ENCODE results near the gene KIF25.

KIF25 gene

DNA sequence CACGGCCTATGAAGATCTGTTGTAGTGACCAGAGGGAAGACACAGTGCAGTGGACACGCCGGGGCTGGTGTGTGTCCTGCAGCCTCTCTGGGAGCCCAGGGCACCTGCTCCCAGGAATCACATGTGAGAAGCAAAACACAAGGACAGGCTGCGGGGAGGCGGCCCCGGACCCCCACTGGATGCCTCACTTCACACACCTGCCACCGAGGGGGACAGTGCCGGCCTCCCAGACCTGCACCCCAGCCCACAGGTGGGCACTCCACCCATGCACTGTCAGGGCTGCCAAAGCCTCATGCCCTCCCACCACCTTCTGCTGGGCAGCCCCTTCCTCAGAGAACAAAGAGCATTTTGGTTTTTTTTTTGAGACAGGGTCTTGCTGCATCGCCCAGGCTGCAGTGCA lies 54.2 kb downstream of the KIF25 start:
- no peak for DNase-seq (ENCODE audit: low read depth)

DNA sequence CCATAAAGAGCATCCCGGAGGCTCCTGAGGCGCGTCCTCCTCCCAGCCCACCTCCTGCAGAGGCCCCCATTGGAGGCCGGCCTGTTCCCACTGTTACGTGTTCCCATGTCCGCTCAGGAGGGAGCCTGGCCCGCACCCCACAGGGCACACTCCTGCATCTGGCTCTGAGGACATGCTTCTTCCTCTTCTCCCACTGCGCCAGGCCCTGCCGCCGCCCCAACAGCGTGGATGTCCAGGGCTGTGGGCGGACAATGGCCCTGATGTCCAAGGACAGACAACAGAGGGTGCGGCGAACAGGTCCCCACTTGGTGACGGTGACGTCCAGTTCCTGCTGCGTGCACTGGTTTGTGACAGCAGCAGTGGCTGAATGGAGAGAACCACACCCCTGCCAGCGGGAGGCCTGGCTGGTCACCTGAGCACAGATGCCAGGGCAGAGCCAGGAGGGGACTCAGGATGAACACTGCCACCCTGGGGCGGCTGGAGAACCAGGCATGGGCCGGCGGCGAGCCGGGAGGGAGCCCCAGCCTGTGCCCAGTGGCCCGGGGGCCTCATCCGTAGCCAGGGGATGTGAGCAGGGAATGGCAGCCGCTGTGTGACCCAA lies 54.9 kb downstream of the KIF25 start:
- DNase-seq (ENCODE audit: low read depth): no peak

DNA sequence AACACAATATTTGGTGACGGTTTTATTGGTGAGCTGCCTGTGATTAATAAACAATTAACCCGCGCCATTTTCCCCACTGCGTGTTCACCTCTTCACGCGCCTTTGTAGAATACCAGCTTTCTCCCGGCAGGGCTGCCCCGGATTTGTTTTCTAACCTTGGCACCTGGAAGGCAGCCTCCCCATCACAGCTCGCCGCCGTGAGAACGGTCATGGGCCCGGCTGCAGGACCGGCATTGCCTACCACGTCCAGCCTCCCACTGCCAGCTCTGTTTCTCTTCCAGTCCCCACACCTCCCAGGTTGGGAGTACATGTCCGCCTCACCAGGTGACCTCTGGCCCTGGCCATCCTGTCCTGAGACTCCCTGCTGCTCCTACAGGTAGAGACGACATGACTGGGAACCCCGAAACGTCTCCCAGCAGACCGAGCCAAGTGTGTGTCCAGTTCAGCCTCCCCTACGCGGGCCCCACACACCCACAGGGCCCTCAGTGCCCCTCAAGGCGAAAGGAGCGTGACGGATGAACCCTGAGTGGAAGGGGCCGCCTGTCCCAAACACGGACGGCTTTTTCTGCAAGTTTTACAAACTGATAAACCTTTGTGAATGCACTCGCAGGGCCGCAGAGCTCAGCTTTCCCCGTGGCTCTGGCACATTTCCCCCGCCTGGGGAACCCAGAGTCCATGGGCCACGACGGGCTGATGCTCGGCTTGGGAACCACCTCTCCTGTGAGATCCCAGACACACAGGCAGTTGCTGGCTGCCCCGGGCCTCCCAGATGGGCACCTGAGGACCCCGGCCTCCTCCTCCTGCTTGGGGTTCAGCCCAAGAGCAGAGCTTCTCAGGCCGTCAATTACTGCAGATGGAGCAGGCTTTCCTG lies 55.9 kb downstream of the KIF25 start:
- no peak for DNase-seq (ENCODE audit: low read depth)

DNA sequence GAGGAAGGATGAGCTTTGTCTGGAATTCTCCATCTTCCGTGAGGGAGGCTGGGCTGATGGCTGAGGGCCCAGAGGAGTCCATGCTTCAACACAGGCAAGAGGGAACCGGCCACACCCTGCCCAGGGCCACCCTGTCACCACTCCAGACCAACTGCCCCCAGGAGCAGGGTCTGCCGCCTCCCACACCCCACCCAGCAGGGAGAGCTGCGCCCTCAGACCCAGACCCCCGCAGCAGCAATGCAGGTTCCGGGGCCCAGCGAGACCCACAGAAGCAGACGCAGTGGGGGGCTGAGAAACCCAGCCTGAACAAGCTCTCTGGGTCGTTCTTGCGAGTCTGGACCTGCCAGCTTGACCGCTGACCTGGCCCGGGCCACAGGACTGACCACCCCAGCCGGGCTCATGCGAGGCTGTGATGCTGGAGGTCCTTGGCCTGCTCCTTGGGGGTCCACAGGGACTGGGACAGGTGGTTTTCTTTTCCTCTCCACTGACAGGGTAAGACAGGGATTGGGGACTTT lies 56.5 kb downstream of the KIF25 start:
- no peak for DNase-seq (ENCODE audit: low read depth)

DNA sequence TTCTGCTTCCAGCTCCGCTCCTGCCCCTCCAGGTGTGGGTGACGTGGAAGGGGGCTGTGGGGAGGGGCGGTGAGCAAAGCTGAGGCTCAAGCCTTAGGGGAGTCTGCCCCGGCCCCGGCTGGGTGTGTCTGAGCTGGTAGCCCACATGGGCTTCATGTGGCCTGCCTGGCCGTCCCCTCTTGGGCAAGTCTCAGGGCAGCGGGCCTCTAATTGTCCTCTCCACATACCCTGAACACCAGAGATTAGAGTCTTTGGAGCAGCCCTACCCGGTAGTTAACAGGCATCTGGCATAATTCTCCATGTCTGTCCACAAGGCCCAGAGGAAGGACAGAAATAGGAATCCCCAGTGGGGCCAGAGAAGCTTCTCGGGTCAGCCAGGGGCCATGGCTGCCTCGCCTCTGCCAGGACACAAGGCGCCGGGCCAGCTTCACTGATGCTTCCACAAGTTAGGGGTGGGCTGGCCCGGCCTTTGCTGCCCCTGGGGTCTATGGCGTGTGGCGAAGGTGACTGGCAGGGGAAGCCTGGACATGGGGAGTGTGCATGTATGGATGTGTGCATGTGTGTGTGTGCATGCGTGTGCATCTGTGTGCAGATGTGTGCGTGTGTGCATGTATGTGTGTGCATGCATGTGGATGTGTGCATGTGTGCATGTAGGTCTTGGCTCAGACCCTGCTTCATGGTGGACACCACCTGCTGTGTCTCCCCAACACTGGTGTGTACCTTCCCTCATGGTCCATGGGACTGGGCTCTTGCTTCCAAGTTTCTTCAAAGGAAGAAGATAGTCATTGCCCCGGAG lies 57.5 kb downstream of the KIF25 start:
- DNase-seq (ENCODE audit: low read depth): no peak

DNA sequence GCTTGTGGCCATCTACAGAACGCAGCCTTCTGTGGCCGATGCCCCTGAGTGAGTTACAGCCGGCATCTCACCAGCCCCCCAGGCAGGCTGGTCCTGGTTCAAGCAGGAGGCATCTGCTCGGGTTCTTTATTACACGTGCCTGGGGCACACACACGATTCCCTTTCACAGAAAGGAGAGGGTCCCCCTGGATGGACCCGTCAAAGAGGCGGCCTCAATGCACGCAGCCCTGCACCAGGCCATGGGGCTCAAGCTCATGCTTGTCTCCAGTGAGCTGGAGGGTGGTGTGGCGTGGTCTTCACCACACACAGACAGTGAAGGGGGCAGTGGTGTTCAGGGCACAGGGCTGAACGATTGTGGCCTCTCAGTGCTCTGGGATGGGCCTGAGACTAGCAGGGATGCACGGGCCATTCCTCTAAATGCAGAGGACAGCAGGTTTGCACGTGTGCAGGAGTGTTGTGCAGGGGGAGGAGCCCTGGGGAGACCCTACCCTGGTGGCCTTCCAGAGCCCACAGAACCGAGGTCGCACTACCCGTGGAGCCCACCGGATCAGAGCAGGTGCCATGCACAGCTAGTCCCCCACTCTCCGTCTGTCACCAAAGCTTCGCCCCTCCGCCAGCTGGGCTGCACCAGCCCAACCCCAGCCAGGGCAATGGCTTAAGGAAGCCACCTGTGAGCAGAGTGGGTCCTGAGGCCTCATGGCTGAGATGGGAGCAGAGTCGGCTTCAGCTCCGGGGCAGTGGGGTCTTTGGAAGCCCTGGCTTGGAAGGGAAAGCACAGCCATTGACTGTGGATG lies 58.4 kb downstream of the KIF25 start:
- no peak for DNase-seq (ENCODE audit: low read depth)

DNA sequence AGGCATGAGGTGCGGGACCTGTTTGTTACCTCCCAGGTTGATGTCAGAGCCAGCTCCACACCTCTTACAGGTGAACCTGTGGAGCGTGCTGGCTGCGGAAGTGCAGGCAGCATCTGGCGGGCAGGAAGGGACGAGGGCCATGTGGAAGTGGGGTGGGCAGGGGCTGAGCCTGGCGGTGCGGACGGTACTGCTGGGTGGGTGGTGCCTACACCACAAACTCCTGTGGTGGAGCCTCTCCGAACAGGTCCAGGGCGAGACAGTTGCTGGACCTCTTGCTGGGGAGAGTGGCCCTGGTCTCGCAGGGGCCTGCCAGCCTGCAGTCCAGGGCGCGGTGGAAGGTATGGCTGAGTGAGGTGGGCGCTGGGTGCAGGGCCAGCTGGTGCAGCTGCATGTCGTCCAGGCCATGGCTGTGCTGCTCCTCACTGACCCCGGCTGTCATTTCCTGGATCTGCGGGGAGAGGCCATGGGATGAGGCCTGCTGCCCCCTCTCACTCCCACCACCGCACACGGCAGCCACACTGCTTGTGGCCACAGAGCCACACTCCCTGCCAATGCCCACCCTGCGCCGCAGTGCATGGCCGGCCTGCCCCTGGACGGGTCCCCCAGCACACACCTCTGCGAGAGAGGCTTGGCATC lies 59.5 kb downstream of the KIF25 start:
- DNase-seq (ENCODE audit: low read depth): no peak

DNA sequence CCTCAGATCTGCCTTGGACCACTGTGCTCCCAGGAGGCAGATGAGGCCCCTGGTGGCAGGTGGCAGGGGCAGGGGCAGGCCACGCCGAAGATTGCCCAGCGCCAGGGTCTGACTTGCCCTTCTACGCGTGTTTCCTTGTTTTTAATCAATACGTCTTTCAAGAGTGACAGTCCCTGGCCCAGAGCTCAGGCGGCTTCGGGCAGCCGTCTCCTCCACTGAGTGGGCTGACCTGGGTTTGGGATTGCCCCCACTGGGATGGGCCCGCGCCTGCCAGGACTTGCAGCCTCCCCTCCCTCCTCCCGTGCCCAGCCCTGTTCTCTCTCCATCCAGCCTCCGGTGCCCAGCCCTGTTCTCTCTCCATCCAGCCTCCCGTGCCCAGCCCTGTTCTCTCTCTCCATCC lies 60.4 kb downstream of the KIF25 start:
- DNase-seq (ENCODE audit: low read depth): no peak

DNA sequence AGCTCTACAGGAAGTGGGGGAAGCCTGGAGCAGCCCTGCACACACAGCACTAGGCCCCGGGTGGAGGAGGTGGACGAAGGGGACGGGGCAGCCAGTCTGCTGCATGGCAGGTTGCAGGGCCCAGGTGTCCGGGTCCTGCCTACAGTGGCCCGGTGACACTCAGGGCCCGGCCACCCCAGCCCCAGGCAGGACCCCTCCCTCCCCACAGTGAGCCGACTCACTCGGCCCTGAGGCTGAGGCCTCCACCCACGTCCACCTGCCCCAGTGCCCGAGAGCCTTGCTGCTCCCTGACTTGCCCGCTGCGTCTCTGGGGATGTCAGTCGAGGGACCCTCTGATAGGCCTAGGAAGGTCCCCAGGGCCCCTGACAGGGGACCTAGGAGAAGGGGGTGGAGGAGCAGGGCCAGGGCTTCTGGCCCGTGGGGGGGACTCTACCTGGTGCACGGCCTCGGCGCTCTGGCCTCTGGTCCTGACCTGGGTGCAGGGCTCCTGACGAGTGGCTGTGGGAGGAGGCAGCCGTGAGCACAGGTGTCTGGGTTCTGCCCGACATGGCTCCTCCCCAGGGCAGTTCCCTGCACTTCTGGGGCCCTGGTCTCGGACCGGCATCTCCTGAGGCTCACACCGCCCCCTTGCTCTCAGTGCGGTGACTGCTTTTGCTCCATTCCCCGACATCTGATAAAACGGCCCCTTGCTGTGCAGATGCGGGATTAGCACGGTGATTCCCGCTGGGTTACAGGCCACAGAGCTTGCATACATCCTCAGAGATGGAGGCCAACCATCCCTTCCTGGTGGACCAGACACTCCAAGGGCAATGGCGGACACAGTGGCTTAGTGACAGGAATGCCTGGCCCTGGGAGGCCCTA lies 61.5 kb downstream of the KIF25 start:
- no peak for DNase-seq (ENCODE audit: low read depth)

DNA sequence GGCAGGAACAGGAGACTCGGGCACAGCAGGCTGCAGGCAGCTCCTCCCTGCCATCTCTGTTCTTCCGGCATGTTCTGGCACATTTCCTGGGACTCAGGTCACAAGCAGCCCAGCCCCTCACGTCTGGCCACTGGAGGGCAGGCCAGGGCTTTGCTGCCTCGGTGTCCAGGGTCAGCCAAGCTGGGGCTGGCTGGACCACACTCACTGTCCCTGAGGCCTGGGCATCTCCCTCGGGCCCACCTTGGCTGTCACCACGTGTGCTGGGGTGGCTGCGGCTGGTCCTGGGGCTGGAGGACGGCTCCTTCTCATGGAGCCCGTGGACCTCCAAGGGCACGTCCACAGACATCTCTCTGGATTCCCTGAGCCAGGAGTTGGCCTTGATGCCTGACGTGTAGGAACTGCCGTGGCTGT lies 63.1 kb downstream of the KIF25 start:
- peak; percentile 19 for DNase-seq (ENCODE audit: low read depth)

DNA sequence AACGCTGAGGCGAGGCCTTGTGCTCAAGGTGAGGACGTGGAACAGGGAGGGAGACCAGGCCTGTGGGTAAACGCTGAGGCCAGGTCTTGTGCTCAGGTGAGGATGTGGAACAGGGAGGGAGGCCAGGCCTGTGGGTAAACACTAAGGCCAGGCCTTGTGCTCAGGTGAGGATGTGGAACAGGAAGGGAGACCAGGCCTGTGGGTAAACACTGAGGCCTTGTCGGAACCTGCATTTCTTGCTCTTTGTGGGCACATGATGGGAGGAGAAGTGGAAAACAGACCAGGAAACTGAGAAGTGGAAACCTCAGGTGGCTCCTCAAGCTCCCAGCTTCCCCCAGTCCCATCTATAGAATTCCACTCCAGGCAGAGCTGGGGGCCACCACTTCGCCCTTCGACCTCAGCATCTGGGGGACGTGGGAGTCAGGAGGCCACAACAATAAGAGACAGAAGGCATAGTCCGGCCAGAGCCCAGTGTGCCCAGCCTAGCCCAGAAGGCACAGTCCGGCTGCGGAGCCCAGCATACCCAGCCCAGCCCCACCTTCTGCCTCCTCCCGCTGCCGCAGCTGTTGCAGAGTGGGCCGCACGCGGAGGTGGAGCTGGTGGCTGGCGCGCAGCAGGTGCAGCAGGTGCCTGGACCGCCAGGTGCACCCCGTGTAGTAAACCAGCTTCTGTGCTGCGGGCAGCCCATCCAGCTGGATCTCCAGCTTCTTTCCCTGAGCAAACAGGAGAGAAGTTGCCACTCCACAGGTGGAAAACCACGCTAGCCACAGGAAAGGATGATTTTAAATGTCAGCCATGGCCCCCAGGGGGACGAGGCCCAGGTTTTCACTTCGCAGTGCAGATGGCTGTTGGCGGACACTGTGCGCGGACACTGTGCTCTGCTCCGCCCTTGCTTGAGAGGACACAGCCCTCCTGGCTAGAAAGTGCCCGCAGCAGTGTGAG lies 64.1 kb downstream of the KIF25 start:
- DNase-seq (ENCODE audit: low read depth): no peak

DNA sequence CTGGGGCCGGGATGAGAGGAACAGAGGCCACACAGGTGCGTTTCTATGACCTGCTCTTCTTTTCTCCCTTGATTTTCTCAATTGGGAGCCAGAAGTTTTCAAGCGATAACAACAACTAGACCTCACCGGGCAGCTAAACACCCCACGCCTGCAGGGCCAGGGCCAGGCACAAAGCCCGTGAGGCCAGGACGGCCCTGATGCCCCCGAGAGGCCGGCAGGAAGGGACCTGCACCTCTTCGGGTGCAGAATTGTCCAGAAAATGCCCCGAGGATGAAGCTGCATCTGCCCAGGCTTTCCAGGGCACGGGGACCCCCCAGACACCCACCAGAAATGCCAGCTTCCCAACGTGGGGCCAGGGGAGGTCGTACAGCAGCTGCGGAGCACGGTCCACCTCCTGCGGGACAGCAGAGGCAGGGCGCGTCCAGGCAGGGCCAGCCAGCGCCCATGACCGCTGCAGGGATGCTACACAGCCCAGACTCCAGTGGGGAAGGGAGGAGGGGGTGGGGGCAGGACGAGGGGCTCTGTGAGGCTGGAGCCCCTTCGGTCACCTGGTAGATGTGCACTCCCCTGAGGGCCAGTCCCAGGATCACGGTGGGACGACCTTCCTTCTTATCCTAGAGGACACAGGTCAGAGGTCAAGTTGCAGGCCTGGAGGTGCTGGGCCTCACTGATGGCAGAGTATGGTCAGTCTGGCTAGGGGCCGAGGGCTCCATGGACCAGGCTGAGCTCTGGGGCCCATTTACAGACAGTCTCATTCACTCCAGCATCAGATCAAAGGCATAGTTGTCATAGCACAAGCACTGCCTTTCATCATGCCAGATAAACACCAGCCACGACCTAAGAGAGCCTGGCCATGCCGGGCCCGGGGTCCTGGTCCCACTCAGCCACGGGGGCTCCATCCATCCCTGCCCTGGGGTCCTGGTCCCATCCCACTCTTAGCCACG lies 65.1 kb downstream of the KIF25 start:
- DNase-seq (ENCODE audit: low read depth): no peak

DNA sequence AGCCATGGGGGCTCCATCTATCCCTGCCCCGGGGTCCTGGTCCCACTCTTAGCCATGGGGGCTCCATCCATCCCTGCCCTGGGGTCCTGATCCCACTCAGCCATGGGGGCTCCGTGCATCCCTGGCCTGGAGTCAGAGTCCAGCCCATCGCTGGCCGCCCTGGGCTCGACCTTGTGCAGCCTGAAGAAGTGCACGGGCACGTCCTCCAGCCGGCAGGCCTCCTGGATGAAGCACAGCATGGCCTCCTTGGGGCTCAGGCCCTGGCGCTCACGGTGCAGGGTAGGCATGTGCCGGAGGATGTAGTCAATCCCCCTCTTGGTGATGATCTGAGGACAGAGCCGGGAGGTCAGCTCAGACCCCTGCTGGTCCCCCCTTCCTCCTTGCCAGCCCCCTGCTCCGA lies 66.0 kb downstream of the KIF25 start:
- no peak for DNase-seq (ENCODE audit: low read depth)

DNA sequence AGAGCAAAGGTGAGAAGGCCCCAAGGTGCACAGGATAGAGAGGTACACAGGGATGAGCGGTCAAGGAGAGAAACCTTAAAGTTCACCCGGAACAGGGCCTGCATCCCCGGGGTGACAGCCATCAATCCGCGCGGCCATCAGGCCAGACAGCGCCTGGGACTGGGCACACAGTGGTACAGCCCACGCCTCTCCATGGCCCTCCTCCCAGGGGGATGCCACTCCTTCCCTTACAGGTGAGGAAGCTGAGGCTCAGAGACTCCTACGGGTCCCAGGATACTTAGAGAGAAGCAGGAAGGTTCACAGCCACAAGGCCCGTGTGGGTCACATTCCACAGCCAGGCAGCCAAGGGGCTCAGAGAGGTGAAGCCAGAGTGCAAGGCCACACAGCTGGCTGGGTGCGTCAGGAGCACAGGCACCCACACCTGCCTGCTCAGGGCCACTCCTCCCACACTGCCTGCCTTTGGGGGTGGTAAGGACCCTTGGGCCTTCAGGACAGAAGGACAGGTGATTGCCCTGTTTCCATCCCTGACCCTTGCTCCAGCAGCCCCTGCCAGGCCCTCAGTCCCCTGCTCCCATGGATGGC lies 66.8 kb downstream of the KIF25 start:
- DNase-seq (ENCODE audit: low read depth): no peak

DNA sequence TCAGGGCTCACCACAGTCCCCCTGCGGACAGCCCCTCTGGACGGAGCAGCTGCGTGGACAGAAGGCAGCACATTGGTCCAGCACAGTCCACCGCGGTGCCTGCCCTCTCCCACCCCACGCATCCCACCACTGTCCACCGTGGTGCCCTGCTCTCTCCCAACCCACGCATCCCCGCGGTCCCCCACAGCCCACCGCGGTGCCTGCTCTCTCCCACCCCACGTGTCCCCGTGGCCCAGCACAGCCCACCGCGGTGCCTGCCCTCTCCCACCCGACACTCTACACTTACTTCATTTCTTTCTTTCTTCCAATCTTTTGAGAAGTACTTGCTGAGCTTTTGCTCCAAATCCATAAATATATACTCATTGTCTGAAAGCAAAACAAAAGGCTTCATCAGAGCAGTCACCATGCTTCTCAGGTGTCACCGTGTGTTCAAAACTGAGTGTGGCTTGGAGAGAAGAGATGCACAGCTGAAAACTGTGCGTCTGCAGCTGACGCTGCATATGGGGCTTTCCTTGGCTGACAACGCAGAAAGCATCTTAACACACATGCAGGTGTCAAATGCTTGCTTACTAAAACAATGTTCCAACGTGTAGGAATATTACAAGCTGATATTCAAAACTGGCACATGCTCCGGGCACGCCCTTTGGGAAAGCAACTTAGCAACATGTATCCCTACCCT lies 69.7 kb downstream of the KIF25 start:
- DNase-seq (ENCODE audit: low read depth): no peak

DNA sequence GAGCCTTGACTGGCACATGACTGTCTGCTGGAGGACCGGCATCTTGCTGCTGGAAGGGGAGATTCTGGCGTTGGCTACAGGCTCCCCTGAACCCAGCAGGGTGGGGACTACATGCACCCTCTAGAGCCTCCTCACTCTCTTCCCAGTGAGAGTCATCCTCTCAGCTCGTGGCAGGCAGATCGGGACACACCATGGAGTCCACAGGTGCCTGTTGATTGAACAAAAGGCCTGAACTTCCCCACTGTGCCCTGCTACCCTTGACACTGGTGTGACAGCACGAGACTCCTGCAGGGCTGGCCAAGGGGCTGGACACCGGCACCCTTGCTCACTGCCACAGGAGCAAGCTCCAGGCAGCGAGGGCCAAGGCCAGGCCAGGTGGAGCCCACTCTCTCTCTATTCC lies 73.3 kb downstream of the KIF25 start:
- DNase-seq (ENCODE audit: low read depth): no peak

DNA sequence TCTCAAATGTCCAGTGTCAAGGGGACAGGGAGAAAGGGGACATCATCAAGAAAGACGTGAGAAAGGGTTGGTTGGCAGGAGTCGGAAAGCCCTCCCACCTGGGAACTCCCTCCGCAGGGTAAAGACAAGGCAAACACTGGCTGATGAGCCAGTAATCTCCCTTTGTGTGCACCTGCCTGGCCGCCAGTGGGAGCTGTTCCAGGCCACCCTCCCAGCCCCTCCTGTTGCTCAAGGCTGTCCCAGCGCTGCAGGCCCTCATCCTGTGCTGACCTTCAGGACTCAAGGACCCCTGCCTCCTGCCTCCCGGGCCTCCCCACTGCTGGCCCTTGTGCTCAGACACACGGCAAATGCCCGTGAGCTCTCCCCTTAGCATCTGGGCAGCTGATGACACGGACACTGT lies 74.1 kb downstream of the KIF25 start:
- no peak for DNase-seq (ENCODE audit: low read depth)

Measured in non-pigmented ciliary epithelial cell (primary cell).